Muscle of arm (tissue), 12 donors: ENCODE data around the gene PLSCR4. TPM values are rescaled to one million over a fixed set of nuclear protein-coding genes. Genes with fewer than 3 reads are reported as not detected.
A peak's percentile ranks its signal among the peaks of the same experiment; 100 is the strongest.
"Not testable (repeated sequence)": the region's sequence is repeated elsewhere in the genome, so short reads cannot be mapped to it uniquely, and the experiment has no call there.

ENCODE experiments used
- DNase-seq: peaks from one replicate; pipeline ENCODE4 v3.0.0-alpha.2; 2013
- polyA plus RNA-seq, 12 donors: library from polyadenylated mRNA; unstranded; fragments of 120-200 nt; gene quantifications; one replicate each; pipeline ENCODE4 v1.2.1, GENCODE V29; 2013; ENCODE audit not compliant: insufficient read length in 12 of 12

The PLSCR4 gene
- polyA plus RNA-seq, 12 donors = 12.9 to 44.9 (median 16.0) TPM; not detected in 1

- DNase-seq = not testable (repeated sequence)
Observed at GRCh38 chr3:146252445-146252844, 1.5 kb upstream of the PLSCR4 start.

- DNase-seq = no peak
Observed at GRCh38 chr3:146249921-146250320, 984 bp downstream of the PLSCR4 start.

- DNase-seq = no peak
Observed at GRCh38 chr3:146247911-146248310, 3.0 kb downstream of the PLSCR4 start.

GRCh38 chr3:146246526-146246925 lies 4.4 kb downstream of the PLSCR4 start:
- no peak for DNase-seq

GRCh38 chr3:146243559-146243958 lies 7.3 kb downstream of the PLSCR4 start:
- DNase-seq = no peak

- no peak for DNase-seq
Observed at GRCh38 chr3:146241523-146242240, 9.2 kb downstream of the PLSCR4 start.

GRCh38 chr3:146233487-146233886 lies 17.4 kb downstream of the PLSCR4 start:
- DNase-seq = no peak

DNA sequence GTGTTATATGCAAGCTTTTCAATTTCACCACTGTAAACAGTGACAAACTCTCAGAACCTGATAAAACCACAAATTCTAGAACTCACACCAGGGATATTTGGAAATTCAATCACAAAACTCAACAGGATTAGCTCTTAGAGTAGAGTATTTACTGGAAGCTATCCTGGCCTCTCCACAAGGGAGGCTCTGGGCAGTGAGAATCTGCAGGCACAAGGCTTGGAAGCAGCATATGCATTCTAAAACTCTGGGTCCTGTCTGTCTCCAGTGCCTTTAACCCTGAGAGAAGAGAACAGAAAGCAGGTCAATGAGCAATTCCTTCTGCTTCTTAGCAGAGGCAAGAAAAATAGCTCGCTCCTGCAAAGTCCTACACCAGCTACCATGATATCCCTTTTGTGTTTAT lies 23.4 kb downstream of the PLSCR4 start:
- DNase-seq = no peak

- no peak for DNase-seq
Observed at GRCh38 chr3:146226881-146227280, 24.0 kb downstream of the PLSCR4 start.

DNA sequence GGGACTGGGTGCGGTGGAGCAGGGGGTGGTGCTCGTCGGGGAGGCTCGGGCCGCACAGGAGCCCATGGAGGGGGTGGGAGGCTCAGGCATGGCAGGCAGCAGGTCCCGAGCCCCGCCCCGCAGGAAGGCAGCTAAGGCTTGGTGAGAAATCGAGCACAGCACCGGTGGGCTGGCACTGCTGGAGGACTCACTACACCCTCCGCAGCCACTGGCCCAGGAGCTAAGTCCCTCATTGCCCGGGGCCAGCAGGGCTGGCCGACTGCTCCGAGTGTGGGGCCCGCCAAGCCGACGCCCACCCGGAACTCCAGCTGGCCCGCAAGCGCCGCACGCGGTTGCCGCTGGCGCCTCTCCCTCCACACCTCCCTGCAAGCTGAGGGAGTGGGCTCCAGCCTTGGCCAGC lies 25.4 kb downstream of the PLSCR4 start:
- DNase-seq = not testable (repeated sequence)

DNA sequence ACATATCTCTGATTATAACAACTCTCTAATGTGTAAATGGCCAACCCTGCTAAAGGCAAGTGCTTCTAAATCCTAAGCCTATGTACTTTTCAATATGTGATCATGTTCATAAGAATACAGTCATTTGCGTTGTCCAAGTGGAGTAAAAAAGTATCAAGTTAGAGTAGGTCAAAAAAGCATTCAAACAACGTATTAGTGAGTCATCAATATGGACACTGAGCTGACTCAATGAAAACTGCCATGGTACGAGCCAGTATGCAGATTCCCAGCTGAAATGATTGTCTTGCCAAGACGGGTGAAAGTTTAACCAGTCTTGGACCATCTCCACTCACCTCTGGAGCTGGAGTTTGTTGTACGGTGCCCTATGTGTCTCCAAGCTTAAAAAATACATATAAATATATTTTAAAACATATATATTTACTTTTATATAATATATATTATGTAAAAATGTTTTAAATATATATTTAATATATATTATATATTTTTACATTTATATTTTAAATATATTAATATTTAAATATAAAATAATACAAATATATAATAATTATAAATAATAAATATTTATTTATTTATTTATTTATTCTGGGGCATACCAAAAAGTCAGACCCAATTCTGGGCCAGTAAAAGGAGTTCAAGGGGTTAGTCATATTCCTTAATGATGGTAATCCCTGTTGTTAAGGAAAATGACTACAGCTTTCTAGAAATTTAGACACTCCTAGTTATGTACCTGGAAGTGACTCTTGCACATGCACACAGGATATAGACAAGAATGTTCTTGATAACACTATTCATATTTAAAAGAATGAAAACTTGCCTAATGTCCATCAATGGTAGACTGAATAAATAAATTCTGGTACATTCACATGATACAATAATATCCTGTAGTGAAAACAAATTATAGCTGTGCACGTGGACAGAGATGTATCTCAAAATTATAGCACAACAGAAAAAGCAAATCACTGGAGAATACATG lies 27.2 kb downstream of the PLSCR4 start:
- DNase-seq = no peak

- no peak for DNase-seq
Observed at GRCh38 chr3:146222204-146223046, 28.5 kb downstream of the PLSCR4 start.

GRCh38 chr3:146221276-146221675 lies 29.6 kb downstream of the PLSCR4 start:
- DNase-seq = no peak

DNA sequence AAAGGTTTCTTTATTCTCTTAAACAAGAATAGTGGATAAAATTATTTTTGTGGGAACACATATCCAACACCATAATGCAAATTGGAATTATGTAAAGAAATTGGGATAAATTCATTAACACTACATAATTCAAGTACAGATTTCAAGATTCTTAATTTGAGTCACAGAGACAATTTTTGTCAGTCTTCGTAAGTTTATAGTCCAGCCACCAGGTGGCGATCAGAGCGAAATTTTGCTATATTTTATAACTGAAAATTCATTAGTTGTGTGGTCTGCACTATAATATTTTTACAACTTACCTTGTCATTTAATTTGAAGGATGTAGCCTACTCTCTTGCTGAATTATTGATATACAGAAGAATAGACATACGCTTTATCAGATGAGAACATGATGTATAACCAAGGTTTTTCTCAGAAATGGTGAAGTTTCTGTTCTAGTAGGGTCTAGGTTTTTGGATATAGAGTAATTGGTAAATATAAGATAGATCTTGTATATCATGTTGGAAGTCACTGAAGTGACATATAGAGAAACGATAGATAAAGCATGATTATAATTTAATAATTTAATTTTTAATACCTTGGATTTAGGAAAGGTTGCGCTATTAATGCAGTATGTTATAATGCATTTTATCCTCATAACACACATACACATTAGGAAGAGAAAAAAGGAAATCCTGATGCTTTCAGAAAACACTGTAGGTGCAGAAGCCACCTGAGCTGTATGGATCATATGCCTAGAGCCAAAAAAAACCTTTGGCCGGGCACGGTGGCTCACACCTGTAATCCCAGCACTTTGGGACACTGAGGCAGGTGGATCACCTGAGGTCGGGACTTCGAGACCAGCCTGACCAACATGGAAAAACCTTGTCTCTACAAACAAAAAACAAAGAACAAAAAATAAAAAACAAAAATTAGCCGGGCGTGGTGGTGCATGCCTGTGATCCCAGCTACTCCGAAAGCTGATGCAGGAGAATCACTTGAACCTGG lies 31.7 kb downstream of the PLSCR4 start:
- DNase-seq = peak; percentile 43

GRCh38 chr3:146217324-146217723 lies 33.6 kb downstream of the PLSCR4 start:
- DNase-seq = no peak

GRCh38 chr3:146214493-146214892 lies 36.4 kb downstream of the PLSCR4 start:
- no peak for DNase-seq

GRCh38 chr3:146209371-146209770 lies 41.5 kb downstream of the PLSCR4 start:
- no peak for DNase-seq

GRCh38 chr3:146203776-146204175 lies 47.1 kb downstream of the PLSCR4 start:
- DNase-seq = no peak

- DNase-seq = no peak
Observed at GRCh38 chr3:146200461-146201220, 50.3 kb downstream of the PLSCR4 start.

- DNase-seq = no peak
Observed at GRCh38 chr3:146199762-146200161, 51.1 kb downstream of the PLSCR4 start.
